Activated naive CD4-positive, alpha-beta T cell treated with Interleukin-2 at 50 U/mL for 16 hours (primary cell): Measurements from ENCODE around the gene NOD1.

Source experiments
- DNase-seq: peaks from one replicate; pipeline ENCODE4 v3.0.0-alpha.2; 2020

Gene NOD1

DNA sequence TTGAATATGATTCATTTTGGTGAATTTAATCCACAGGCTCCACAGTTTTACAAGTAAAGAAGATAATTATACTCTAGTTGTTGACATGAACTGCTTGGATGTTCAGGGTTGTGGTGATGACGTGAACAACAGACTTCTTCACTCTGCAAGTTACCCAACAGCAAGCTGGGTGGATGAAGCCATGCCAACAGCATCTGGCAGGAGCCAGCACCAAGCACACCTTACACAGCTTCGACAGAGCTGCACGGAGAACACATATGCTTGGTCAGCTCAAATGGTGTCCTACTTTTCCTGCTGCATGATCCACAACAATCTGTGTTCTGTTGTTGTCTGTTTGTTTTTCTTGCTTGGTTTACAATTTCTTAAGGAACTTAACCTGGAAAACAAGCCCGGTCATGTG, 9.8 kb downstream of the NOD1 start:
- DNase-seq = no peak

GRCh38 chr7:30468041-30468440, 10.5 kb downstream of the NOD1 start:
- DNase-seq = no peak

- DNase-seq = no peak
Observed at GRCh38 chr7:30467271-30467670, 11.3 kb downstream of the NOD1 start.

- DNase-seq = no peak
Observed at GRCh38 chr7:30466266-30466665, 12.3 kb downstream of the NOD1 start.

- DNase-seq = no peak
Observed at GRCh38 chr7:30465811-30466180, 12.8 kb downstream of the NOD1 start.

GRCh38 chr7:30465046-30465810, 13.4 kb downstream of the NOD1 start:
- DNase-seq = no peak

DNA sequence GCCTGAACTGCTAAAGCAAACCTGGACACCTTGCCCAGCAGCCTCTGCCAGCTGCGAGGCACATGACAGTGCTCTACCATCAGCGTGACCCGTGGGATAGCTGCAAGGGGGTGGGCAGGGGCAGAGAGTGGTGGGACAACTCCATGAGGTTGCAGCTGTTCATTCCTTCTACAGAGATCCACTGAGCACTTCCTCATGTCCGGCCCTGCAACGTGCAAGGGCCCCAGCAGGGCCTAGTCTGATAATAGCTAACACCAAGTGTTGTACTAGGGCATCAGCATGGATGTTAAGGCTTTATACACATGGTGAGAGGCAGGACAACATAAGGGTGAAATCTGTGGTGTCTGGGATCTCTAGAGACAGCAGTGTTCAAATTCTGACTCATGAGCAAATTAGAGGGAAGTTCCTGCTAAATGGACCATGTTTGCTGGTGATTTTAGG, 14.3 kb downstream of the NOD1 start:
- DNase-seq = no peak

- no peak for DNase-seq
Observed at GRCh38 chr7:30463405-30464145, 15.0 kb downstream of the NOD1 start.

- no peak for DNase-seq
Observed at GRCh38 chr7:30462179-30462578, 16.4 kb downstream of the NOD1 start.

DNA sequence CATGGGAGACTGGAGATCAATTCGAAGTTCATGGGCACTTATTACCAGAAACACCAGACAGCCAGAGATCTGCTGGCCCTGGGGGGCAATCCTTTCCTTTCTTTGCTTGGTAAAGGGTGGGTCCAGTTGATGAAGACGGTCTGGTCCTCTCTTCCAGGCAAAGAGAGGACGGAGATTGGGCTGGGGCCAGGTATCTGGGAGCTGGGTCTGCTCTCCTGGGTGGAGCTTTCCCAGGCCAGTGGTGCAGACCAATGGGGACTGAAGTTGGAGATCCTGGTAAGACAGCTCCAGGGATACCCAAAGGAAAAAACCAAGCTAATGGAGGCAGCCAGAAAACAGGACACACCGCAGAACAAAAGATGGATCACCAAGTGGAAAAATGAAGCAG, 18.3 kb downstream of the NOD1 start:
- DNase-seq = no peak

- DNase-seq = no peak
Observed at GRCh38 chr7:30459591-30460245, 18.9 kb downstream of the NOD1 start.

- DNase-seq = no peak
Observed at GRCh38 chr7:30458311-30458710, 20.3 kb downstream of the NOD1 start.

DNA sequence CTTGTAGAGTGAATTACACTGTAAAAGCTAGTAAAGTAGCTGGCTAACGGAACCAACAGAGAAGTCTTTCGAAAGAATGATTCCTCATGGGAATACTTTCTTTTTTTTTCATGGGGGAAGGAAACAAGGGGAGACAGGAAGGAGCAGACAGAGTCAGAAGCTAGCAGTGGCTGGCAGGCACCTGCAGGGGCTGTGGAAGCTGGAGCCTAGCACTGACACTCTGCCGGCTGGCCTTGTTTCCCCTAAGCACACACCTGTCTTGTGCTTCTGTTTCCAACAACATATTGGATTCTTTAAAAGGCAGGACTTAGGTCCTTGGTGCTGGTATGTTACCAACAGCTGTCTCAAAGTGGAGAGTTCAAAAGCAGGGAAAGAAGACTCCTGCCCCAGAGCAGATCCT, 24.7 kb downstream of the NOD1 start:
- no peak for DNase-seq

GRCh38 chr7:30453016-30453415, 25.6 kb downstream of the NOD1 start:
- DNase-seq = no peak

DNA sequence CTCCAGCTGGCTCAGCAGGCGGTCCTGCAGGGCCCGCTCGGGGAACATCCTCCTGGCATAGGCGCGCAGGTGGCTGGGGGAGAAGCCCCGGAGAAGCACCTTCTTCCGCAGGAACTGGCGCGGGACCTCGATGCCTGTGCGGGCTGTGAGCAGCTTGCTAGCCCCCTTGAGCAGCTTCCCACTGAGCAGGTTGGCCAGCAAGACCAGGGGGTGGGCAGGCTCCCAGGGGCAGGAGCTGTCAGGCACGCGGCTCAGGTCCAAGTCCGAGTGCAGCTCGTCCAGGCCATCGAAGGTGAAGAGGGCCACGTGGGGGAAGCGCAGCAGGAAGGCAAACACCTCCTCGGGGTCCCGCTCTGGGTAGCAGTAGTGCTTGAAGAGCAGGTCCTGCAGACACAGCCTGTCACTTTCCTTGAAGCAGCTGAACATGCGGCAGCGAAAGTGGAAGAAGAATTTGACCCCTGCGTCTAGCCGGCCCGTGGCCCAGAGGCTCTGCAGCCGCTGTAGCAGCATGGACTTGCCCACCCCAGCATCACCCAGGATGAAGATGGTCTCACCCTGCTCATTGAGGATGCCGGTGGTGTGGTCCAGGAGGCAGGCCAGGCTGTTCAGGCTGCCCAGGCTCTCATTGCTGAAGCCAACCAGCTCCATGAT, 26.2 kb downstream of the NOD1 start:
- no peak for DNase-seq

DNA sequence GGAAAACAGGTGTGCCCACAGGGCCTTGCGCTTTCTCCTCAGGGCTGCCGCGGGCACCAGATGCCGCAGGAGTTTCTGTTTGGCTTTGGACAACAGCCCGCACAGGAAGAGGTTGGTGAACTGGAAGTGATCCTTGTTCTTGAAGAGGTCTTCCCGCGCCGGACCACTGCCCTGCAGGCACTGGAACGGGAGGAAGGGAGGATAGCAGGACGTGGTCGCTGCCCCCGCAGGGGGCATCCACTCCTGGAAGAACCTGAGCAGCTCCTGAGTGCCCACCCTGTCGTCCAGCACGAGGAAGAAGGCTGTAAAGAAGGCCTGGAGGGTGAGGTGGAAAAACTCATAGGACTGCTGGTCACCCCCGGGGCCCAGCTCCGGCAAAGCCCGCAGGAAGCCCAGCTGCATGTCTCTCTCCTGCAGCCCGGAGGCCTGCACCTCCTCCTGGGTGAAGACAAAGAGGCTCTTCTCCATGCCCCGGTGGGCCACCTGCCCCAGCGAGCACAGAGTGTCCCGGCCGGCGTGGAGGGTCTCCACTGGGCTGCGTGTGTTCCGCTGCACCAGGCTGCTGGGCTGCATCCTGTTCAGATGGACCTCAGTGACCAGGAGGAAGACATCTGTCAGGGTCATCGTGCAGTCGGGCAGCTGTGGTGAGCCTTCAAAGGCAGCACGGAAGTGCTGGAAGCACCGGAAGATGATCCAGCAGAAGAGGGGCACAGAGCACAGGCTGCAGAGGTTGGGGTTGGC, 26.9 kb downstream of the NOD1 start:
- DNase-seq = no peak

GRCh38 chr7:30450983-30451497, 27.5 kb downstream of the NOD1 start:
- DNase-seq = no peak

- no peak for DNase-seq
Observed at GRCh38 chr7:30450240-30450982, 28.2 kb downstream of the NOD1 start.

GRCh38 chr7:30448461-30449189, 30.0 kb downstream of the NOD1 start:
- DNase-seq = no peak

DNA sequence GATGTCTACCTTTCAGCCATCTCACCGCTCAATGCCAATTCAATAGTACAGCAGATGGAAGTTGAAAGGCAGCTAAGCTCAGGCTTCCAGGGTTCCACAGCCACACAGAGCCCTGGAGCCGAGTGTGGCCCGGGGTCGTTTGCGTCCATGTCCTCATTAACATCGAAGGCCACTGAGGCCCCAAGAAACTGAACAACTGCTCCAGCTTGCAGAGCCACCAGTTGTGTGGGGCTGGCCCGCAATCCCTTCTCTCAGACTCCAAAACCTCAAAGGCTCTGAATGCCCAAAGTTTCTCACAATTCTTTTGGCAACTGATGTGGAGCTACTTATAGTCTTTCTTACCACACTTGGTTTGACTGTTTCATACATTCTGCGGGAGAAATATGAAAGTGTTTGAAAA, 31.1 kb downstream of the NOD1 start:
- DNase-seq = no peak

DNA sequence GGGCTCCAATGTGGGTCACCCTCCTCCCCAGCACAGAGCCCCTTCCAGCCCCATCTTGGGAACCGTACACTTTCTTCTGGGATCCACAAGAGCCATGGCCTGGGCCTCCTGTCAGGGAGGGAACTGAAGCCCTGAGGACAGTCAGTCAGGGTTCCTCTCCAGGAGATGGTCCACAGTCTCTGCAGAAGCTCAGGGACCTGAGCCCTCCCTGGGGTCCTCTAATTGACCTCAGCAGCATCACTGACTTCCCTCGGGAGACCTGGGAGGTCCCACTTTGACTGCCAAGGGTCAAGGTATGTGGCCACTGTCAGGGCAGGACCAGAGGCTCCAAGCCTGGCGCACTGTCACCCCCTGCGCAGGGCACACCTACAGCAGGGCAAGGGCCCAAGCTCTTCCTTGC, 32.3 kb downstream of the NOD1 start:
- no peak for DNase-seq
